GM12874 (cell line): Measurements from ENCODE around the gene CYB561D2.

Source experiments
- CTCF ChIP-seq: IDR thresholded peaks from 2 replicates; pipeline ENCODE4 v1.5.1; 2011; ENCODE audit warnings: low read depth, mild to moderate bottlenecking, control low read depth, low read length, moderate library complexity; ENCODE audit not compliant: insufficient read depth

The CYB561D2 gene

GRCh38 chr3:50351323-50351697, 648 bp downstream of the CYB561D2 start:
- no peak for TF ChIP-seq CTCF

DNA sequence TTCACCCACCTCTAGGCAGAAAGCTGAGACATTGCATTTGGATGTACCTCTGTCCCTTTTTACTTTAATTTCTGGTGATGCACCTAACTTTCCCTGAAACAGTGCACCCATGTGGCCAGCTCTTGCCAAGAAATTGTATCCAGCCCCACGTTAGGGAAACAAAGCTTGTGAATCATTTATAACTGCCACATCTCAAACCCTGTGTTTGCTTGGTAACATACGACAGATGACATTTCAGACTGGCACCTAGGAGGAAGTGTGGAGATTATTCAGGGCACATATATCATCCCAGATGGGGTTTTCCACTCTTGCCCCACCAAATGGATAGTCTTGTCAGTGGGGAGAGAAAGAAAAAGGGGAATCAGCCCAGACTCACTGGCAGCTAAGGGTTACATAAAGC, 2.1 kb downstream of the CYB561D2 start:
- TF ChIP-seq CTCF: 0 out of 2 replicates have a peak, but pooled peaks have one; percentile 5

DNA sequence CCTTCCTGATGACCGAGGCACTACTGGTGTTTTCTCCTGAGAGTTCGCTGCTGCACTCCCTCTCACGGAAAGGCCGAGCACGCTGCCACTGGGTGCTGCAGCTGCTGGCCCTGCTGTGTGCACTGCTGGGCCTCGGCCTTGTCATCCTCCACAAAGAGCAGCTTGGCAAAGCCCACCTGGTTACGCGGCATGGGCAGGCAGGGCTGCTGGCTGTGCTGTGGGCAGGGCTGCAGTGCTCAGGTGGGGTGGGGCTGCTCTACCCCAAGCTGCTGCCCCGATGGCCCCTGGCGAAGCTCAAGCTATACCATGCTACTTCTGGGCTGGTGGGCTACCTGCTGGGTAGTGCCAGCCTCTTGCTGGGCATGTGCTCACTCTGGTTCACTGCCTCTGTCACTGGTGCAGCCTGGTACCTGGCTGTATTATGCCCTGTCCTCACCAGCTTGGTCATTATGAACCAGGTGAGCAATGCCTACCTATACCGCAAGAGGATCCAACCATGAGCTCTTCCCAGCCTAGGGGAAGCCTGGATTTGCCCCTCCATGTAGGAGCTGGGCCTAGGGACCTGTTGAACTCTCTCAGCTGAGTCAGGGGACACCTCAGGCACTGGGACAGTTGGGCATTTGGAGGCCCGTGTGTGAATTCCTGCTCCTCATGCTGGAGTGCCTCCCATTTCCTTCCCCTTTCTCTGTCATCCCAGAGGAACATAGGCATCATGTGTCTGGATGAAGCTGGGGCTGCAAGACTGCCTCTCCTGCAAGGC, 2.8 kb downstream of the CYB561D2 start:
- no peak for TF ChIP-seq CTCF

DNA sequence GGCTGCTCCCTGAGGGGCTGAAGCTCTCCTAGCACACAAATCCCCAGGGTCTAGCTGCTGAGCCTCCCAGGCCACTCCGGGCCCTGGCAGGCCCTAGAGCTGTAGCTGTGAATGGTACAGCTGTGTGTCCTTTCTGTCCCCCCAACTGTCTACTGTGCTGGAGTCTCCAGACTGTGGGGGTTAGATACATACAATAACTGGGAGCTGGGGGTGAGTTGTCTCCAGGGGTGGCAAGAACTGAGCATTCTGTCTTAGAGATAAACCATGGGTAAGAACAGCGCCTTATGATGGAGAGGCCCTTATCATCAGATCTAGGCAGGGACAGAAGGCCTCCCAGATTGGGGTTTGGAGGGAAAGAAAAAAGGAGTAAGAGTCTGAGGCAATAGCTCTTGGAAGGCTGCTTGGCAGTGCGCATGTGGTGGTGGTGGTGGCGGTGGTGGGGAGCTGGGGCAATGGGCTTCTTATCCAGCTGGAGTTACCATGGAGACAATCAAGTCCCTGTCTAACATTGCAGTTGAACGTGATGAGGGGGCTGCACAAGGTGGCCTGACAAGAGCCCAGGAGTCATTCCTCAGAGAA, 3.6 kb downstream of the CYB561D2 start:
- TF ChIP-seq CTCF: no peak

DNA sequence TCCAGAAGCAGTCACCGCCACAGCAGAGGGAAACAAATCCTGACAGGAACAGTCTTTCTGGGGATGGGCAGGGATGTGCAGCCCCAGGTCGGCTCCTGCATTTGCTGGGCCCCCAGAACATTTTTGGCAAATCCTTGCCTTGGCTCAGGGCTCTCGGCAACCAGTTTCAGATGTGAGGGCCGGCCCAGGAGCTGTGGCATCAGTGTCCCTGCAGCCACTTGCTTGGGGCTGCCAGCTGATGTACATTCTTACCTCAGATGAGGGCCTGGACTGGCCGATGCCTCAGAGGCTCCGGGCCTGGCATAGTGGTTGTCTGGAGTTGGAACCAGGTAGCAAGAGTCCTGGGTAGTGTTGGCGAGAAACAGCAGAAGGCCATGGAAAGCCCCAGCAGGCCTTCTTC, 4.2 kb downstream of the CYB561D2 start:
- no peak for TF ChIP-seq CTCF

- no peak for TF ChIP-seq CTCF
Observed at GRCh38 chr3:50355829-50356552, 5.3 kb downstream of the CYB561D2 start.

DNA sequence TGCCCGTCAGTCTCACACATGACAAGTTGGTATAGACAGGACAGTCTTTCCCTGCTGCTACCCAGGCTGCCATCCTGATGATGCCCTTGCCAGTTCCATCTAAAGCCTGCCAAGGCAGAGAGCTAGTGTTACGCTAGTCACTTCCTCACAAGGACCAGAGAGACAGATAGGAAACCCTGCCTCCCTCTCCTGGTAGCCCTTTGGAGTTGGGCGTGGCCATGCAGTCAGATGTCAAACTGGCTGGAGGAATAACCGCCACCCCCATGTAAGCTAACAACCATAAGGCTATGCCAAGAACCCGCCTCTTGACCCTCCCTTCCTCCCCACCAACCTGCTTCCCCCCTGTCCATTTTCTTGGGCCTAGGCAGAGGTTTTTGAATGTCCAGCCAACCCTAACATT, 5.9 kb downstream of the CYB561D2 start:
- no peak for TF ChIP-seq CTCF
